ENCODE data around the gene DICER1.

DNA sequence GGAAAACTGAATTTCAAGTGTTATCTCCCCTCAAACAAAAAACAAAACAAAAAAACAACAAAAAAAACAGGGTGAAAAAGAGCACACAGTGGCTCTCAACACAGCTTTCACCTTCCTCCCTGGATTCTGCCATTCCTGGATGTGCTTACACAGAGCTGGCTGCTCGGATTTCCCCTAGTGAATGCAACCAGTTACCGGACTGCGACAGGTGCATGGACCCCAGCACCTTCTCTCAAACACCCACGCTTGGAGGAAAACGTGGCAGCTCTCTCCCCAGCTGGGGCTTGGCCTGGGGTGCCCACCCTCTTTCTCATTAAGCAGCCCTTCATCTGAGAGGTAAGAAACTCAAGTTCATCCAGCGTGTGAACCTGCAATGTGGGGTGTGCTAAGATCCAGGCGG lies 33.5 kb upstream of the DICER1 start:
- TF ChIP-seq, protein P1, sequence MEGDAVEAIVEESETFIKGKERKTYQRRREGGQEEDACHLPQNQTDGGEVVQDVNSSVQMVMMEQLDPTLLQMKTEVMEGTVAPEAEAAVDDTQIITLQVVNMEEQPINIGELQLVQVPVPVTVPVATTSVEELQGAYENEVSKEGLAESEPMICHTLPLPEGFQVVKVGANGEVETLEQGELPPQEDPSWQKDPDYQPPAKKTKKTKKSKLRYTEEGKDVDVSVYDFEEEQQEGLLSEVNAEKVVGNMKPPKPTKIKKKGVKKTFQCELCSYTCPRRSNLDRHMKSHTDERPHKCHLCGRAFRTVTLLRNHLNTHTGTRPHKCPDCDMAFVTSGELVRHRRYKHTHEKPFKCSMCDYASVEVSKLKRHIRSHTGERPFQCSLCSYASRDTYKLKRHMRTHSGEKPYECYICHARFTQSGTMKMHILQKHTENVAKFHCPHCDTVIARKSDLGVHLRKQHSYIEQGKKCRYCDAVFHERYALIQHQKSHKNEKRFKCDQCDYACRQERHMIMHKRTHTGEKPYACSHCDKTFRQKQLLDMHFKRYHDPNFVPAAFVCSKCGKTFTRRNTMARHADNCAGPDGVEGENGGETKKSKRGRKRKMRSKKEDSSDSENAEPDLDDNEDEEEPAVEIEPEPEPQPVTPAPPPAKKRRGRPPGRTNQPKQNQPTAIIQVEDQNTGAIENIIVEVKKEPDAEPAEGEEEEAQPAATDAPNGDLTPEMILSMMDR (IDR thresholded peaks at IDR 0.05): no peak
- TF ChIP-seq ZFX (IDR thresholded peaks at IDR 0.05; ENCODE audit: borderline replicate concordance): no peak
